B cell (primary cell): Measurements from ENCODE around the gene APOL6. TPM values are rescaled to one million over a fixed set of nuclear protein-coding genes. Genes with fewer than 3 reads are reported as not detected.

Experiments used
- ATAC-seq: fragments of 200-7000 bp; cut with Tn5 transposase; one replicate; pipeline ENCODE4 v1.10.0; 2021; ENCODE audit warnings: low read depth, mild to moderate bottlenecking, moderate number of reproducible peaks, moderate library complexity
- CTCF ChIA-PET: fragments of 350-600 bp; sonication (Branson Sonifier 250); formaldehyde crosslinking; loops from one replicate; lab custom pipeline; 2021; ENCODE audit warnings: antibody characterized with exemption, inconsistent platforms; lab: Charles Lee
- POLR2A ChIA-PET: fragments of 350-600 bp; sonication (Branson Sonifier 250); formaldehyde crosslinking; loops from one replicate; lab custom pipeline; 2021; ENCODE audit warnings: antibody characterized with exemption; lab: Charles Lee
- DNase-seq: peaks from one replicate; pipeline ENCODE4 v3.0.0; 2013
- H2AFZ ChIP-seq: 2 replicates; pipeline ENCODE4 v1.6.1; 2012; ENCODE audit warnings: mild to moderate bottlenecking, low read depth, low read length; ENCODE audit not compliant: insufficient read depth, poor library complexity, severe bottlenecking
- H3K27ac ChIP-seq, 2 donors: 1 replicate in 1 of 2; 2 replicates in 1 of 2; pipeline ENCODE4 v1.5.1; 2012 to 2013; ENCODE audit warnings: low read length in 2 of 2, mild to moderate bottlenecking in 2 of 2, moderate library complexity in 1 of 2
- H3K27me3 ChIP-seq, 4 experiments: fragments of 200-600 bp in 1 of 4; sonication (generic) in 1 of 4; replicated peaks in 1 of 4; 1 replicate in 2 of 4; 2 replicates in 2 of 4; pipeline versions ENCODE4 v1.6.1 to v1.7.0; 2013 to 2016; ENCODE audit warnings: low read length in 3 of 4, mild to moderate bottlenecking in 2 of 4, mixed read lengths in 1 of 4, moderate library complexity in 1 of 4; ENCODE audit not compliant: insufficient read depth in 4 of 4, control insufficient read depth in 3 of 4; ENCODE audit errors: control extremely low read depth in 1 of 4
- H3K36me3 ChIP-seq, 2 experiments: replicated peaks in 1 of 2; 1 replicate in 1 of 2; 2 replicates in 1 of 2; pipeline versions ENCODE4 v1.6.1 to v1.7.1; 2013; ENCODE audit warnings: low read length in 1 of 2; ENCODE audit not compliant: insufficient read depth in 2 of 2, control insufficient read depth in 1 of 2; ENCODE audit errors: control extremely low read depth in 1 of 2, extremely low read depth in 1 of 2
- H3K4me1 ChIP-seq, 2 donors: fragments of 200-600 bp in 1 of 2; sonication (generic) in 1 of 2; 1 replicate in 1 of 2; 2 replicates in 1 of 2; pipeline versions ENCODE4 v1.5.1 to v1.6.1; 2013 to 2017; ENCODE audit warnings: low read length in 2 of 2; ENCODE audit not compliant: control insufficient read depth in 2 of 2, insufficient read depth in 2 of 2
- H3K4me2 ChIP-seq: replicated peaks from 2 replicates; pipeline ENCODE3; 2012; ENCODE audit warnings: mild to moderate bottlenecking, low read depth, low read length; ENCODE audit not compliant: poor library complexity, severe bottlenecking
- H3K4me3 ChIP-seq, 5 experiments: fragments of 200-600 bp in 1 of 5; sonication (generic) in 1 of 5; 1 replicate in 3 of 5; 2 replicates in 2 of 5; pipeline versions ENCODE4 v1.5.1 to v1.7.0; 2011 to 2016; ENCODE audit warnings: low read length in 4 of 5, mild to moderate bottlenecking in 4 of 5, low read depth in 2 of 5, control low read depth in 1 of 5, moderate library complexity in 1 of 5; ENCODE audit not compliant: insufficient read depth in 1 of 5; ENCODE audit errors: control extremely low read depth in 1 of 5, extremely low read depth in 1 of 5
- H3K79me2 ChIP-seq: fragments of 200-600 bp; sonication (generic); one replicate; pipeline ENCODE4 v1.6.0; 2016; ENCODE audit warnings: low read length; ENCODE audit not compliant: control insufficient read depth, insufficient read depth
- H3K9ac ChIP-seq: fragments of 200-600 bp; sonication (generic); 2 replicates; pipeline ENCODE4 v1.6.1; 2017; ENCODE audit warnings: mild to moderate bottlenecking, low read length, moderate library complexity
- H3K9me3 ChIP-seq, 3 donors: one replicate each; pipeline versions ENCODE4 v1.6.1 to v1.7.1; 2013; ENCODE audit warnings: low read length in 2 of 3; ENCODE audit not compliant: control insufficient read depth in 2 of 3, insufficient read depth in 1 of 3; ENCODE audit errors: control extremely low read depth in 1 of 3
- H4K20me1 ChIP-seq: 2 replicates; pipeline ENCODE4 v1.6.0; 2012; ENCODE audit warnings: mild to moderate bottlenecking, low read length; ENCODE audit not compliant: insufficient read depth, control insufficient read depth, poor library complexity, severe bottlenecking
- H3K27ac Mint-ChIP-seq: one replicate; pipeline ENCODE4 v1.8.0; 2021; ENCODE audit warnings: mixed read lengths
- H3K27me3 Mint-ChIP-seq: one replicate; pipeline ENCODE4 v1.8.0; 2021; ENCODE audit warnings: mixed read lengths
- H3K4me1 Mint-ChIP-seq: one replicate; pipeline ENCODE4 v1.8.0; 2021; ENCODE audit warnings: mixed read lengths
- H3K4me3 Mint-ChIP-seq: one replicate; pipeline ENCODE4 v1.8.0; 2021; ENCODE audit warnings: mixed read lengths
- H3K9me3 Mint-ChIP-seq: one replicate; pipeline ENCODE4 v1.8.0; 2022; ENCODE audit warnings: mixed read lengths; ENCODE audit not compliant: insufficient read depth
- CTCF ChIP-seq: fragments of 200-600 bp; IDR thresholded peaks from one replicate; pipeline ENCODE4 v1.8.0; 2022; ENCODE audit warnings: antibody characterized with exemption, mild to moderate bottlenecking
- EZH2 ChIP-seq: IDR thresholded peaks from 2 replicates; pipeline ENCODE4 v1.6.1; 2012; ENCODE audit warnings: borderline replicate concordance, low read depth, mild to moderate bottlenecking, moderate library complexity, low read length; ENCODE audit not compliant: insufficient read depth, poor library complexity, severe bottlenecking
- WGBS: methylation state at CpG from one replicate; pipeline ENCODE4 v1.1.5; 2013; ENCODE audit warnings: missing lambda C conversion rate; ENCODE audit not compliant: insufficient coverage; 5-methylcytosine and 5-hydroxymethylcytosine counted together
- intact Hi-C: fragments of 100-400 bp; cut with micrococcal nuclease; formaldehyde crosslinking; loops from one replicate; pipeline ENCODE4 v1.10.0; 2022
- polyA plus RNA-seq: library from polyadenylated mRNA; depleted of rRNA; stranded (reverse); fragments of >200 nt; gene quantifications from 2 replicates; pipeline ENCODE4 v1.2.3, GENCODE V29; 2012
- total RNA-seq, 2 donors: library from RNA; stranded (reverse); fragments of 120-200 nt in 1 of 2; gene quantifications; 1 replicate in 1 of 2; 2 replicates in 1 of 2; pipeline versions ENCODE4 v1.2.3 to v1.2.4, GENCODE V29; 2013 to 2022

APOL6 gene
- total and polyA plus RNA-seq, 2 donors (not counting 1 experiment from before 2014, with no cell fraction given), result 2.3 to 7.0 TPM

GRCh38 chr22:35612903-35613302 lies 35.3 kb upstream of the APOL6 start:
- H3K4me2 ChIP-seq, result no peak overlapping the region

GRCh38 chr22:35614404-35614803 lies 33.8 kb upstream of the APOL6 start:
- H3K27me3 ChIP-seq, result peaks cover 0 to 5% (median 0%) of the 10 kb centered on the region in 4 experiments
- H3K27ac ChIP-seq, result no peak overlapping the region
- DNase-seq (no peak), ATAC-seq (no peak)
- H3K4me3 ChIP-seq, result no peak overlapping the region
- H4K20me1 ChIP-seq, result no peaks in the 10 kb centered on the region
- intact Hi-C loops, result no loop called here
- no peaks in the 10 kb centered on the region for H3K36me3 ChIP-seq
- no peaks in the 10 kb centered on the region for H3K9me3 ChIP-seq
- Mint-ChIP-seq H3K27me3 (peaks cover 1% of the 10 kb centered on the region), H3K4me3 (no peak overlapping the region), H3K4me1 (peaks cover 10% of the 10 kb centered on the region), H3K9me3 (no peaks in the 10 kb centered on the region), H3K27ac (no peak overlapping the region)
- TF ChIP-seq CTCF, result no peak
- TF ChIP-seq EZH2, result no peak
- no peak overlapping the region for H2AFZ ChIP-seq
- POLR2A ChIA-PET, result no interaction called here
- no peak overlapping the region for H3K4me2 ChIP-seq
- H3K9ac ChIP-seq, result no peak overlapping the region
- H3K4me1 ChIP-seq, result peaks cover 10 to 13% of the 10 kb centered on the region in 2 donors
- CTCF ChIA-PET, result no interaction called here
- no peaks in the 10 kb centered on the region for H3K79me2 ChIP-seq
- WGBS, result no CpG with 5 or more reads among the region's 2 CpGs

More at GRCh38 chr22:35612903-35613302, 35.3 kb upstream of the APOL6 start:
- H3K9me3 Mint-ChIP-seq, result no peaks in the 10 kb centered on the region
- H3K36me3 ChIP-seq, result no peaks in the 10 kb centered on the region
- H3K79me2 ChIP-seq, result no peaks in the 10 kb centered on the region
- H3K27me3 Mint-ChIP-seq, result peaks cover 10% of the 10 kb centered on the region
- no peak overlapping the region for H3K27ac Mint-ChIP-seq
- no peak overlapping the region for H2AFZ ChIP-seq
- intact Hi-C loops, result no loop called here
- peaks cover 0 to 10% (median 0%) of the 10 kb centered on the region in 4 experiments for H3K27me3 ChIP-seq
- H3K4me1 Mint-ChIP-seq, result peaks cover 10% of the 10 kb centered on the region
- H3K4me1 ChIP-seq, result peaks cover 10 to 13% of the 10 kb centered on the region in 2 donors
- DNase-seq (no peak), ATAC-seq (no peak)
- H4K20me1 ChIP-seq, result no peaks in the 10 kb centered on the region
- no peak overlapping the region for H3K27ac ChIP-seq
- no peak overlapping the region for H3K9ac ChIP-seq
- peaks cover 0 to 1% (median 0%) of the 10 kb centered on the region in 3 donors for H3K9me3 ChIP-seq
- 95% methylated on average over 12 of the region's 12 CpGs for WGBS
- H3K4me3 ChIP-seq, result no peak overlapping the region
- ChIA-PET POLR2A (no interaction called here), CTCF (interaction anchor here (3.3 kb wide), 1 partner anchor 8 kb away, joined by 18 read pairs; no protein-coding TSS in a partner anchor)
- TF ChIP-seq CTCF, result no peak
- no peak for TF ChIP-seq EZH2
- H3K4me3 Mint-ChIP-seq, result no peak overlapping the region
